Astrocyte of the cerebellum (primary cell): ENCODE measurements around the gene ELOVL7.

Experiments
- DNase-seq: peaks from one replicate; pipeline ENCODE4 v3.0.0-alpha.2; 2011; ENCODE audit warnings: low read depth
- H3K4me3 ChIP-seq: 2 replicates; pipeline ENCODE4 v1.5.1; 2011; ENCODE audit warnings: mild to moderate bottlenecking, low read depth, low read length, moderate library complexity
- CTCF ChIP-seq: IDR thresholded peaks from 2 replicates; pipeline ENCODE4 v1.5.1; 2012; ENCODE audit warnings: low read length, low read depth, moderate library complexity, mild to moderate bottlenecking; ENCODE audit errors: missing control alignments
- in situ Hi-C: cut with HindIII; loops from 2 replicates; pipeline ENCODE4 v1.10.0; 2017; ENCODE audit warnings: low sequenced_read_pairs

ELOVL7 gene

GRCh38 chr5:60710362-60710761 lies 133.7 kb downstream of the ELOVL7 start:
- no peak for TF ChIP-seq CTCF
- H3K4me3 ChIP-seq: no peak overlapping the region
- in situ Hi-C loops: no loop called here
- DNase-seq: no peak

GRCh38 chr5:60705144-60705543 lies 138.9 kb downstream of the ELOVL7 start:
- no peak for TF ChIP-seq CTCF
- in situ Hi-C loops: no loop called here
- H3K4me3 ChIP-seq: no peak overlapping the region
- DNase-seq: no peak

- no peak for DNase-seq
- in situ Hi-C loops: no loop called here
- TF ChIP-seq CTCF: no peak
- no peak overlapping the region for H3K4me3 ChIP-seq
Observed at GRCh38 chr5:60703944-60704343, 140.1 kb downstream of the ELOVL7 start.
